AG09309 (cell line): Measurements from ENCODE around the gene UBASH3B.

Experiments used
- DNase-seq: peaks from one replicate; pipeline ENCODE4 v3.0.0-alpha.2; 2010; ENCODE audit warnings: low read depth
- H3K4me3 ChIP-seq: 2 replicates; pipeline ENCODE4 v1.5.1; 2011; ENCODE audit warnings: mild to moderate bottlenecking, low read depth, low read length, moderate library complexity; ENCODE audit not compliant: control insufficient read depth
- CTCF ChIP-seq: IDR thresholded peaks from 2 replicates; pipeline ENCODE4 v1.5.1; 2011; ENCODE audit warnings: mild to moderate bottlenecking, low read depth, low read length, inconsistent platforms; ENCODE audit not compliant: insufficient read depth, control insufficient read depth; ENCODE audit errors: missing control alignments

Gene UBASH3B

GRCh38 chr11:122681735-122682134, 26.2 kb downstream of the UBASH3B start:
- H3K4me3 ChIP-seq = no peak overlapping the region
- no peak for DNase-seq
- TF ChIP-seq CTCF = no peak

GRCh38 chr11:122682464-122682863, 26.9 kb downstream of the UBASH3B start:
- no peak overlapping the region for H3K4me3 ChIP-seq
- no peak for TF ChIP-seq CTCF
- DNase-seq = no peak

- no peak for DNase-seq
- no peak for TF ChIP-seq CTCF
- no peak overlapping the region for H3K4me3 ChIP-seq
Observed at GRCh38 chr11:122685041-122685440, 29.5 kb downstream of the UBASH3B start.

- no peak for DNase-seq
- H3K4me3 ChIP-seq = no peak overlapping the region
- TF ChIP-seq CTCF = no peak
Observed at GRCh38 chr11:122686111-122686510, 30.6 kb downstream of the UBASH3B start.

GRCh38 chr11:122690384-122690783, 34.9 kb downstream of the UBASH3B start:
- TF ChIP-seq CTCF = no peak
- peak overlapping the region; percentile 36; the same call in 1 of the 2 replicates for H3K4me3 ChIP-seq
- DNase-seq = no peak

- H3K4me3 ChIP-seq = peak overlapping the region; percentile 36
- DNase-seq = no peak
Observed at GRCh38 chr11:122690801-122691548, 35.5 kb downstream of the UBASH3B start.

More at GRCh38 chr11:122690801-122691548, 35.5 kb downstream of the UBASH3B start:
- no peak for TF ChIP-seq CTCF
